Measurements from ENCODE around the gene ZNF570.

ZNF570 gene

GRCh38 chr19:37511186-37511585, 42.0 kb downstream of the ZNF570 start:
- no peak overlapping the region for H3K27ac ChIP-seq
- no peak for TF ChIP-seq CTCF (conservative IDR thresholded peaks at IDR 0.05)

- no peak overlapping the region for H3K27ac ChIP-seq
- TF ChIP-seq CTCF (conservative IDR thresholded peaks at IDR 0.05): no peak
Measured at GRCh38 chr19:37511821-37512220, 42.7 kb downstream of the ZNF570 start.

- H3K27ac ChIP-seq: no peak overlapping the region
- no peak for TF ChIP-seq CTCF (conservative IDR thresholded peaks at IDR 0.05)
Measured at GRCh38 chr19:37513397-37513796, 44.2 kb downstream of the ZNF570 start.

- no peak for TF ChIP-seq CTCF (conservative IDR thresholded peaks at IDR 0.05)
- H3K27ac ChIP-seq: no peak overlapping the region
Measured at GRCh38 chr19:37519890-37520289, 50.7 kb downstream of the ZNF570 start.

- no peak overlapping the region for H3K27ac ChIP-seq
- TF ChIP-seq CTCF (conservative IDR thresholded peaks at IDR 0.05): no peak
Measured at GRCh38 chr19:37537391-37537947, 68.3 kb downstream of the ZNF570 start.
